Inferior parietal cortex (tissue), 1 donor: ENCODE data around the gene TMEFF2.

ENCODE experiments used
- DNase-seq: peaks from one replicate; pipeline ENCODE4 v3.0.0-alpha.2; 2016; ENCODE audit errors: extremely low spot score

Gene TMEFF2

DNA sequence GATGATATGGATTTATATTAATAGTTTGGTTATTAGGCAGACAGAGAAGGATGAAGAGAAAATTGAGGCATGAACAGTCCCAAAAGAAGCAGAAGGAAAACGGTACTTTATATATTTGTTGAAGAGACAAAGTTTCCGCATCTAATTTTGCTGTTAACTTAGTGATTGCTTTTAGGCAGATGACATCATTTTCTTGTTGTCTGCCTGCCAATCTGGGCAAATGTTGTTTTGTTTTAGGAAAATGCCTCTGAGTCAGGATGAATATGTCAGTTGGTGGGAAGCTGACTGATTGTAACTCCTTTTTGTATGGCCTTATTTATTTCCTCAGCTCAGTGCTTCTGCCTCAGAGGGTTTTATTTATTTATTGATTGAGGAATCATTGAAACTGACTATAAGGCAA is 295.3 kb downstream of the TMEFF2 start:
- no peak for DNase-seq
